ENCODE results near the gene ACE. TPM values are rescaled to one million over a fixed set of nuclear protein-coding genes. Genes with fewer than 3 reads are reported as not detected.

ACE gene
- total RNA-seq, 4 donors from 2014 or later: 1.7 to 6.3 (median 4.8) TPM

GRCh38 chr17:63542218-63542545 is 65.3 kb downstream of the ACE start:
- Histone ChIP-seq H3K27me3 (peaks cover 16 to 23% (median 21%) of the 10 kb centered on the region in 3 donors), H3K4me3 (no peak overlapping the region), H3K27ac (no peak overlapping the region), H3K9me3 (no peaks in the 10 kb centered on the region), H3K4me1 (peaks cover 4 to 7% of the 10 kb centered on the region in 2 donors), H3K36me3 (no peaks in the 10 kb centered on the region)
- intact Hi-C loops (cut with DNase I; ENCODE audit: low total_unique reads): loop anchor here (10.0 kb wide), 1 partner anchor 117 kb away; no protein-coding TSS in a partner anchor
- in situ Hi-C loops (cut with MboI; ENCODE audit: low sequenced_read_pairs in 4 of 4): loop anchor here in 1 of 4 donors (10.0 kb wide), 1 partner anchor 63 kb away; the partner anchor contains the start of gene TACO1
- ATAC-seq (no peak), DNase-seq (peak in 1 of 2 donors; percentile 8)
- TF ChIP-seq POLR2A (IDR thresholded peaks at IDR 0.05): no peak
- TF ChIP-seq CTCF (IDR thresholded peaks at IDR 0.05 in 4 of 5, conservative IDR thresholded peaks at IDR 0.05 in 1 of 5): no peak

GRCh38 chr17:63542942-63543821 is 66.3 kb downstream of the ACE start:
- Histone ChIP-seq H3K9me3 (no peaks in the 10 kb centered on the region), H3K4me3 (no peak overlapping the region), H3K27me3 (peaks cover 12 to 14% (median 13%) of the 10 kb centered on the region in 3 donors), H3K4me1 (peaks cover 3 to 4% of the 10 kb centered on the region in 2 donors), H3K36me3 (no peaks in the 10 kb centered on the region), H3K27ac (no peak overlapping the region)
- DNase-seq: peak in 1 of 2 donors; percentile 5
- no peak for ATAC-seq
- in situ Hi-C loops (cut with MboI; ENCODE audit: low sequenced_read_pairs in 4 of 4) (loop anchor here in 1 of 4 donors (10.0 kb wide), 1 partner anchor 62 kb away; the partner anchor contains the start of gene TACO1), intact Hi-C loops (cut with DNase I; ENCODE audit: low total_unique reads) (loop anchor here (10.0 kb wide), 1 partner anchor 118 kb away; no protein-coding TSS in a partner anchor)
- TF ChIP-seq CTCF (IDR thresholded peaks at IDR 0.05 in 4 of 5, conservative IDR thresholded peaks at IDR 0.05 in 1 of 5) (no peak), POLR2A (IDR thresholded peaks at IDR 0.05) (no peak)

- ATAC-seq (no peak), DNase-seq (peak in 1 of 2 donors; percentile 6)
- Histone ChIP-seq H3K36me3 (no peaks in the 10 kb centered on the region), H3K4me3 (no peak overlapping the region), H3K4me1 (peaks cover 0 to 2% of the 10 kb centered on the region in 2 donors), H3K27me3 (peaks cover 4 to 7% (median 6%) of the 10 kb centered on the region in 3 donors), H3K27ac (no peak overlapping the region), H3K9me3 (no peaks in the 10 kb centered on the region)
- intact Hi-C loops (cut with DNase I; ENCODE audit: low total_unique reads): loop anchor here (10.0 kb wide), 1 partner anchor 119 kb away; no protein-coding TSS in a partner anchor
- TF ChIP-seq CTCF (IDR thresholded peaks at IDR 0.05 in 4 of 5, conservative IDR thresholded peaks at IDR 0.05 in 1 of 5) (no peak), POLR2A (IDR thresholded peaks at IDR 0.05) (no peak)
- in situ Hi-C loops (cut with MboI; ENCODE audit: low sequenced_read_pairs in 4 of 4): loop anchor here in 1 of 4 donors (10.0 kb wide), 1 partner anchor 61 kb away; the partner anchor contains the start of gene TACO1
These were observed 67.1 kb downstream of the ACE start for GRCh38 chr17:63543822-63544420.

GRCh38 chr17:63544467-63545301 is 67.8 kb downstream of the ACE start:
- H3K4me1 ChIP-seq: peaks cover 5 to 9% of the 10 kb centered on the region in 2 donors
- DNase-seq (no peak), ATAC-seq (no peak)
- H3K36me3 ChIP-seq: no peaks in the 10 kb centered on the region
- H3K4me3 ChIP-seq: no peak overlapping the region
- in situ Hi-C loops (cut with MboI; ENCODE audit: low sequenced_read_pairs in 4 of 4) (loop anchor here in 1 of 4 donors (10.0 kb wide), 1 partner anchor 60 kb away; the partner anchor contains the start of gene TACO1), intact Hi-C loops (cut with DNase I; ENCODE audit: low total_unique reads) (loop anchor here (10.0 kb wide), 1 partner anchor 120 kb away; no protein-coding TSS in a partner anchor)
- no peak for TF ChIP-seq CTCF (IDR thresholded peaks at IDR 0.05 in 4 of 5, conservative IDR thresholded peaks at IDR 0.05 in 1 of 5)
- TF ChIP-seq POLR2A (IDR thresholded peaks at IDR 0.05): no peak
- no peaks in the 10 kb centered on the region for H3K27me3 ChIP-seq
- no peak overlapping the region for H3K27ac ChIP-seq
- H3K9me3 ChIP-seq: no peaks in the 10 kb centered on the region

Data from gastrocnemius medialis (tissue), 4 donors.